Activated naive CD4-positive, alpha-beta T cell treated with anti-CD3 and anti-CD28 coated beads for 36 hours (primary cell): Measurements from ENCODE around the gene AKR1C1. TPM values are rescaled to one million over a fixed set of nuclear protein-coding genes. Genes with fewer than 3 reads are reported as not detected.
"Not testable (repeated sequence)": the region's sequence is repeated elsewhere in the genome, so short reads cannot be mapped to it uniquely, and the experiment has no call there.

Experiments
- CTCF ChIA-PET: fragments of 350-600 bp; sonication (Branson Sonifier 250); formaldehyde crosslinking; loops from one replicate; lab custom pipeline; 2021; ENCODE audit warnings: antibody characterized with exemption; lab: Charles Lee
- DNase-seq: peaks from one replicate; pipeline ENCODE4 v3.0.0-alpha.2; 2020
- H3K27ac Mint-ChIP-seq: one replicate; pipeline ENCODE4 v1.8.0; 2021; ENCODE audit warnings: mild to moderate bottlenecking, mixed read lengths
- H3K27me3 Mint-ChIP-seq: one replicate; pipeline ENCODE4 v1.8.0; 2021; ENCODE audit warnings: low read depth, mixed read lengths
- H3K36me3 Mint-ChIP-seq: one replicate; pipeline ENCODE4 v1.8.0; 2021; ENCODE audit warnings: low read depth, mixed read lengths
- H3K4me1 Mint-ChIP-seq: one replicate; pipeline ENCODE4 v1.8.0; 2021; ENCODE audit warnings: low read depth, mixed read lengths
- H3K4me3 Mint-ChIP-seq: one replicate; pipeline ENCODE4 v1.8.0; 2021; ENCODE audit warnings: mild to moderate bottlenecking, moderate library complexity, mixed read lengths
- H3K9me3 Mint-ChIP-seq: one replicate; pipeline ENCODE4 v1.8.0; 2021; ENCODE audit warnings: mixed read lengths
- intact Hi-C: fragments of 100-400 bp; cut with micrococcal nuclease; formaldehyde crosslinking; loops from one replicate; pipeline ENCODE4 v1.15.1; 2023
- total RNA-seq, 2 experiments: library from RNA; stranded (reverse); gene quantifications; one replicate each; pipeline ENCODE4 v1.2.3, GENCODE V29; 2021

The AKR1C1 gene
- total RNA-seq, 2 experiments from 2014 or later, result 0.41 to 1.1 TPM

DNA sequence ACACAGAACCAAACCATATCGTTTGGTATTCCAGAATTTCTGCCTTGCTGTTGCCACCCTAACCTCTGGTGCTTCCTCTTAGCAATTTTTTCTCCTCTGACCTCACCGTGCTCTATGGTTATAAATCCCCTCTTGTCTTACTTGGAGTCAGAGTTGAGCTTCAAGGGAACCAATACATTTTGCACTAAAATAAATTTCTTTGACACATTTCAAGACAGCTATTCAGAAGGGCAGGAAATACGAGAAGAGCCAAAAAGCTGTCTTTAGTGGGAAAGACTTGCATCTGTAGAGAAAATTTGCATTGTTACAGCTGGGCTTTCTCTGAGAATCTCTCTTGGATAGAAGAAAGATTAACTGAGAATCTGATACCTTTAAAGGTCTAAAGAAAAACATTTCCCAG, 54.9 kb downstream of the AKR1C1 start:
- intact Hi-C loops, result loop anchor here (5.0 to 10.0 kb wide), 2 partner anchors 264 to 367 kb away; no protein-coding TSS in a partner anchor
- CTCF ChIA-PET, result no interaction called here
- no peak overlapping the region for H3K4me3 Mint-ChIP-seq

DNA sequence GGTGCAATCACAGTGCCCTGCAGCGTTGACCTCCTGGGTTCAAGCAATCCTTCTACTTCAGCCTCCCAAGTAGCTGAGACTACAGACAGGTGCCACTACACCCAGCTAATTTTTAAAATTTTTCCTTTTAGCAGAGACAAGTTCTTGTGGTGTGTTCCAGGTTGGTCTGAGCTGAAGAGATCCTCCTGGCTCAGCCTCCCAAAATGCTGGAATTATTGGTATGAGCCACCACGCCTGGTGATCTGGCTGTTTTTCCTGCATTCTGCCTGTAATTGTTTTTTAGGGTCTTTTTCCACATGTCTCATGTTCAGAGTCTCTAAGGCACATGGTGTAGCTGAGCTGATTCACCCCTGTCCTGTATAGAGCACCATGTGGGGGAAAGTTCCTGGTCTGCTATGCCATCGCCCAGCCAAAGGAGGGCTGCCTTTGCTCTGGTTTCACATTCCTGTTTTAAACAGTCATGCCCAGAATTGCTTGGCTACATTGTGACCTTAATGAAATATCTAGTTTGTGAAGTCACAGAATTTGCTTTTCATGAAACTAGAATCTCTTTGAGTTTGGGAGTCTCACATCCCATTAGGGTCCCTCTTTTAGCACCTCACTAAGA, 55.6 kb downstream of the AKR1C1 start:
- H3K9me3 Mint-ChIP-seq, DNase-seq, H3K27me3 Mint-ChIP-seq, H3K36me3 Mint-ChIP-seq, H3K4me3 Mint-ChIP-seq, CTCF ChIA-PET, H3K4me1 Mint-ChIP-seq, H3K27ac Mint-ChIP-seq: not testable (repeated sequence)
- intact Hi-C loops, result loop anchor here (5.0 to 10.0 kb wide), 2 partner anchors 264 to 366 kb away; no protein-coding TSS in a partner anchor

More for the DNA sequence above, 54.9 kb downstream of the AKR1C1 start:
- no peak overlapping the region for H3K27ac Mint-ChIP-seq
- no peaks in the 10 kb centered on the region for H3K9me3 Mint-ChIP-seq
- H3K36me3 Mint-ChIP-seq, result no peaks in the 10 kb centered on the region
- H3K4me1 Mint-ChIP-seq, result no peaks in the 10 kb centered on the region
- H3K27me3 Mint-ChIP-seq, result no peaks in the 10 kb centered on the region
- no peak for DNase-seq

DNA sequence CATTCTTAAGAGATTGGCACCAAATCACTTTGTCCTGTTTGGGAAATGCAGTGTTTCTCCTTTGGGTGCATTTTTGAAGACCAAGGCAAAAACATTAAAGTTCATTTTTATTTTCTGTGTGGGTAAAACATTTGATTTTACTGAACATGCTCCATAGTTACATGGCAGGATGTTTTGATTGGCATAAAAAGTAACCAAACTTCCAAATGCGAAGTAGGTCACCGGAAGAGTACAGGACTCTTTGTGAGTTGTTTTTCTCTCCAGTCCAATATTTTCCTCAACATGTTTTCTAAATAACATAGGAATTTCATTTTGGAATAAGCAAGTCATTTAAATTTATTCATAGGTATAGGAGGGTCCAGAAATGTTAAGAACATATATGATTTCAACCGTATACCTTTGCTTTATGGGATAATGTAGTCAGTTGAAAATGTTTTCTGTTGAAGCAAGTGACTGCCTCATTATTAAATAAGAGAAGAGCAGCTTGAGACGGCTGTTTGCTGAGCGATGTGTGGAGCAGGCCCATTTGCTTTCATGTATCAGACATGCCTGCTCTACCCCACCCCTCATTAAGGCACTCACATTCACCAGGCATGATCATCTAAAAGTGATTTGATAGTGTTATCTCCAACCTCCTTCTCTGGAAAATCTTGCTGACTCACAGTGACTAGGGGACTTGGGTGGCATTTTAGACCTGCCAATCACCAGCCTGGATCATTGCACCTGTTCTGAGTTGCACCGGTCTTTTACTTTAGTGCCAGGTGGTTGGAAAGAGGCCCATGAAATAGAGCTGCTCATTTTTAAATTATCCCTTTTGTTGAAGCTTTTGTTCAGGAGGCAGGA, 56.8 kb downstream of the AKR1C1 start:
- H3K9me3 Mint-ChIP-seq, DNase-seq, CTCF ChIA-PET, H3K4me1 Mint-ChIP-seq, H3K36me3 Mint-ChIP-seq, H3K27me3 Mint-ChIP-seq, H3K27ac Mint-ChIP-seq, H3K4me3 Mint-ChIP-seq: not testable (repeated sequence)
- intact Hi-C loops, result loop anchor here (5.0 to 10.0 kb wide), 2 partner anchors 262 to 365 kb away; no protein-coding TSS in a partner anchor

DNA sequence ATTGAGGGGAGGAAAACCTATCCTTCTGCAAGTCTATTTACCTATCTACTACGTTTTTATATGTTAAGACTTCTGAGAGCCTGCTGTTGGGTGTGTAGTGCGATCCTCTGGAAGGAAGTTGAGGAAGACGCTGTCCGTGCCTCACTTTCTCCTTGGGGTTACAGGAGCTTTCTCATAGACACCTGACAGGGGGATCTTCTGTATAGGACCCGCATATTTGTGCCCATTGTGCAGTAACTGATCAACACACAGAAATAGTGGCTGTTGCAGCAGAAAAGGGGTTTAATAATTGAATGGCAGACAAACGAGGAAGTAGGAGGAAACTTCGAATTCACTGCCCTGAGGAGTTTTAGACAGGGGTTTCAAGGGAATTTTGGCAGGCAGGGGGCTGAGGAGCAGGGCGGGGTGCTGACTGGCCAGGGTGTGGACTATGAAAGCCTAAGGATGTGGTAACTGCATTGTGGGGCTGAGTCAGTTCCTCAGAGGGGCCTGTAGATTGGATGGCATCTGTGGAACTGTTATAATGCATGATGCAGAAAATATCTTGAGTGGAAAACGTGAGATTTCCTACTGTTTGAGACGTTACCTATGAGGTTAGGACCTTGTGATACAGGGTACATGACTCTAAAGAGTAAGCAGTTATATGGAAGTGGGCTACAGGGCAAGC, 58.5 kb downstream of the AKR1C1 start:
- H3K27ac Mint-ChIP-seq, H3K9me3 Mint-ChIP-seq, intact Hi-C loops, CTCF ChIA-PET, H3K27me3 Mint-ChIP-seq, H3K36me3 Mint-ChIP-seq, DNase-seq, H3K4me1 Mint-ChIP-seq, H3K4me3 Mint-ChIP-seq: not testable (repeated sequence)

DNA sequence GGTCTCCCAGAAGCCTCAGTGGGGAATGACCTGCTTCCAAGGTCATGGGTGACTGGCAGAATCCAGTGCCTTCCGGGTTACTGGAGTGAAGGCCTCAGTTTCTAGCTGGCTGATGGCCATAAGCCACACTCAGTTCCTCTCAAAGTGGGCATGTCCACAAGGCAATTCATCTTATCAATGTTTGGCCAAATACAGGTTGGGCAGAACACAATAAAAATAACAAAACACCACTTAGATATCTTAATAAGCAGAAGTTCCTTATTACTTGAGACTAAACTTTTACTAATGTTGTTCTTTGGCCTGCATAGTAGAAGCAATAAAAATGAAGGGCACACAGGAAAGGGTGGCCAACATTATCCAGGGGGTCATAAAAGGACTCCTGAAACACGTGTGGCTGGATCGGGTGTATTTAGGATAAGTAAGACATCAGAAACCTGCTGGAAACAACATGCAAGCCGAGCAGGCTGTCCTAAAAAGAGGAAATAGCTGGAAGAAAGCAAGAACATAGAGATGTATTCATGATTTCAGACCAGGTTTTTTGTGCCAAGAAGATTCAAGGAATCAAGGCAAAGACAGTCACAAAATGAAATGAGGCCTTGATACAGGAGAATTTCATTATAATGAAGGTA, 60.1 kb downstream of the AKR1C1 start:
- H3K4me1 Mint-ChIP-seq, result no peaks in the 10 kb centered on the region
- H3K9me3 Mint-ChIP-seq, result no peaks in the 10 kb centered on the region
- intact Hi-C loops, result no loop called here
- no peak for DNase-seq
- CTCF ChIA-PET, result interaction anchor here (1.1 kb wide), 1 partner anchor 174 kb away, joined by 5 read pairs; no protein-coding TSS in a partner anchor
- no peak overlapping the region for H3K27ac Mint-ChIP-seq
- H3K27me3 Mint-ChIP-seq, result peaks cover 10% of the 10 kb centered on the region
- no peaks in the 10 kb centered on the region for H3K36me3 Mint-ChIP-seq
- H3K4me3 Mint-ChIP-seq, result no peak overlapping the region

DNA sequence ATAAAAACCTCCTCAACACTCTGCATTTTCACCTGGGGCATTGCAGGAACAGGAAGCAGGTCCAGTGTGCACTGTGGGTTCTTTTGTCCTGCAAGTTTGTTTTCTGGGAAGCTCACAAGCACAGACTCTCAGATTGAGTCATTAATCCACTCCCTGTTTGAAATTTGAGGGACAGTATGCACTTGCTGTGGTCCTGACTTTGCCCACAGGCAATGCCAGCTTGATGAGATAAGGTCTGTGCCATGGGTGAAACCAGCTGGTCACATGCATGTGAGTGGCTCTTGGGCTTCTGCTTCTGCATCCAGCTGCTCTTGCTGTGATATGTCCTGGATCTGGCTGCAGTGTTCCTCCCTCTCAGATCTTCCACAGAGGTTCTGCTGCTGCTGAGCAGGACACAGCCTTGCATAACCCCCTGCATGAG, 62.3 kb downstream of the AKR1C1 start:
- H3K36me3 Mint-ChIP-seq, H3K4me1 Mint-ChIP-seq, DNase-seq, H3K4me3 Mint-ChIP-seq, CTCF ChIA-PET, H3K9me3 Mint-ChIP-seq, intact Hi-C loops, H3K27ac Mint-ChIP-seq: not testable (repeated sequence)
- H3K27me3 Mint-ChIP-seq, result peaks cover 11% of the 10 kb centered on the region

DNA sequence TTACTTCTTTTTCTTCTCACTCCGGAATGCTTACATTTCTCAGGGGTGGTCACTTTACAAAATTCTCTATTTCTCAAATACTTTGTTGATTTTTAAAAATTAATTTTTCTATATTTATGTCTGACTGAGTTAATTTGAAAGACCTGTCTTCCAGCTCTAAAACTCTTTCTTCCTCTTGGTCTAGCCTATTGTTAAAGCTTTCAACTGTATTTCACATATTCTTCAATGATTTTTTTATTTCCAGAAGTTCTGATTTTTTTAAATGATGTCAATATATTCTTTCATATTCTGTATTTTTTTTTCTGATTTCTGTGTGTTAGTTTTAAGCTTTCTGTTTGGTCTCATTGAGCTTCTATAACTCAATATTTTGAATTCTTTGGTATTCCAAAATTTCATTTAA, 67.8 kb downstream of the AKR1C1 start:
- H3K4me3 Mint-ChIP-seq, result no peak overlapping the region
- no peak overlapping the region for H3K27ac Mint-ChIP-seq
- CTCF ChIA-PET, result no interaction called here
- no peak for DNase-seq
- intact Hi-C loops, result no loop called here
- H3K36me3 Mint-ChIP-seq, result peaks cover 5% of the 10 kb centered on the region
- no peaks in the 10 kb centered on the region for H3K4me1 Mint-ChIP-seq
- peaks cover 7% of the 10 kb centered on the region for H3K27me3 Mint-ChIP-seq
- peaks cover 34% of the 10 kb centered on the region for H3K9me3 Mint-ChIP-seq

DNA sequence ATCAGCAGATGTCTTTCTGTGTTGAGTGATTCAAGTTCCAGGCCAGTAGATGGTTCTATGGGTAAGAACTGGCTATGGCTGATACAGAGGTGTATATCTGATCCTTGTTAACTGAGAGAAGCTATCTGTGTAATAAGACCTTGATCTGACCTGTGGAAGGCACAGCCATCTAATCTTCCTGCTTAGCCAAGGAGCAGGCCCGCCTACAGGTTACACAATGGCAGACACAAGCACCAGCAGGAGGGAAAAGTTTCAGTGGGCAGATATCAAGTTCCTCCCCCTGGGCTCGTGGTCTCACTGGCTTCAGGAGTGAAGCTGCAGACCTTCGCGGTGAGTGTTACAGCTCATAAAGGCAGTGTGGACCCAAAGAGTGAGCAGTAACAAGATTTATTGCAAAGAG, 68.4 kb downstream of the AKR1C1 start:
- CTCF ChIA-PET, result not testable (repeated sequence)

DNA sequence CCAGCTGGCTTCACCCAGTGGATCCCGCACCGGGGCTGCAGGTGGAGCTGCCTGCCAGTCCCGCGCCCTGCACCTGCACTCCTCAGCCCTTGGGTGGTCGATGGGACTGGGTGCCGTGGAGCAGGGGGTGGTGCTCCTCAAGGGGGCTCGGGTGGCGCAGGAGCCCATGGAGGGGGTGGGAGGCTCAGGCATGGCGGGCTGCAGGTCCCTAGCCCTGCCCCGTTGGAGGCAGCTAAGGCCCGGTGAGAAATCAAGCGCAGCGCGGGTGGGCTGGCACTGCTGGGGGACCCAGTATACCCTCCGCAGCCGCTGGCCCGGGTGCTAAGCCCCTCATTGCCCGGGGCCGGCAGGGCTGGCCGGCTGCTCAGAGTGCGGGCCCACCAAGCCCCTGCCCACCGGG, 69.2 kb downstream of the AKR1C1 start:
- H3K27me3 Mint-ChIP-seq, intact Hi-C loops, H3K4me1 Mint-ChIP-seq, H3K4me3 Mint-ChIP-seq, H3K27ac Mint-ChIP-seq, DNase-seq, H3K36me3 Mint-ChIP-seq, CTCF ChIA-PET: not testable (repeated sequence)
- peaks cover 34% of the 10 kb centered on the region for H3K9me3 Mint-ChIP-seq

More for the DNA sequence above, 68.4 kb downstream of the AKR1C1 start:
- H3K36me3 Mint-ChIP-seq, H3K4me1 Mint-ChIP-seq, H3K27ac Mint-ChIP-seq, H3K27me3 Mint-ChIP-seq, DNase-seq, H3K4me3 Mint-ChIP-seq, intact Hi-C loops: not testable (repeated sequence)
- H3K9me3 Mint-ChIP-seq, result peaks cover 34% of the 10 kb centered on the region

Other genes with a start within 250 kb of the AKR1C1 start
- 1 to 10 TPM; 7.1 to 7.3 TPM for gene AKR1E2, start 137.2 kb upstream of the AKR1C1 start, total RNA-seq
- gene AKR1C2, start 40.4 kb downstream of the AKR1C1 start, total RNA-seq, result under 1 TPM in 1 of 2 experiments, not detected in 1; 0.10 TPM
- gene AKR1C3, start 131.0 kb downstream of the AKR1C1 start, total RNA-seq, result under 1 TPM; 0.33 to 0.47 TPM
- gene AKR1C8, start 221.7 kb downstream of the AKR1C1 start, total RNA-seq, result not detected
- gene AKR1C4, start 233.4 kb downstream of the AKR1C1 start, total RNA-seq, result not detected